GM21390 (cell line): Measurements from ENCODE around the gene GOLGA6D.
"Not testable (repeated sequence)": the region's sequence is repeated elsewhere in the genome, so short reads cannot be mapped to it uniquely, and the experiment has no call there.

ENCODE experiments used
- ATAC-seq: cut with Tn5 transposase; IDR thresholded peaks from one replicate; pipeline ENCODE4 v1.9.1; 2021; ENCODE audit not compliant: unreplicated experiment

Gene GOLGA6D

GRCh38 chr15:75275617-75276016 lies 7.0 kb upstream of the GOLGA6D start:
- ATAC-seq = not testable (repeated sequence)

- not testable (repeated sequence) for ATAC-seq
Observed at GRCh38 chr15:75278497-75278896, 4.1 kb upstream of the GOLGA6D start.

DNA sequence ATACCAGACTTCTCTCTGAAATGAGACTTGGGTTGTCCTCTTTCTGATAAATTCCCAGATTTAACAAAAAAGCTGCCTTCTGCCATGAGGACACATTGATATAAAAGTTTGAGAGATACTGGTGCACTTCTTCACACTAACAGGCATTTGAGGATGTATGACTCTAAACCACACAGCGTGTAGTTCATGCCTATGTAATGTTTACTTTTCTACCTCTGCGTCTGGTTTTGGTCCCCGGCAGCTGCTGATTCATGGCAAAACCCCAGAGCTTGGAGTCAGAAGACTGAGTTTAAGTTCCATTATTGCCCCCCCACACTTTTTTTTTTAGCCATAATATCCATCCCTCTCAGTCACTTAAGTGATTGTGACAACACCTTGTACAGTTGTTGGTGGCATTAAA lies 1.5 kb downstream of the GOLGA6D start:
- ATAC-seq = not testable (repeated sequence)

DNA sequence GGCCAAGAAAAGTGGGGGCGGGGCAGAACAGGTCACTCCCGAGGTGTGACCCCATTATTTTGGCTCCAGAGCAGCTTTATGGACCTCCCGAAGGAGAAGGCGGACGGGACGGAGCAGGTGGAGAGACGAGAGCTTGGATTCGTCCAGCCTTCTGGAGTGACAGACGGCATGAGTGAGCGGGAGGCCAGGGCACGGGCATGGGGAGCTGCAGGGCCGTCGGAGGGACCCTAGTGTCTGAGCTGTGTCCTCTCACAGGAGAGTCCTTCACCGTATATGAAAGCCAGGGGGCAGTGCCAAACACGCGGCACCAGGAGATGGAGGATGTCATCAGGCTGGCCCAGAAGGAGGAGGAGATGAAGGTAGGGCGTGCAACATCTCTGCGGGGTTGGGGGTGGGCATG lies 11.0 kb downstream of the GOLGA6D start:
- not testable (repeated sequence) for ATAC-seq

GRCh38 chr15:75298541-75299310 lies 16.1 kb downstream of the GOLGA6D start:
- ATAC-seq = not testable (repeated sequence)

DNA sequence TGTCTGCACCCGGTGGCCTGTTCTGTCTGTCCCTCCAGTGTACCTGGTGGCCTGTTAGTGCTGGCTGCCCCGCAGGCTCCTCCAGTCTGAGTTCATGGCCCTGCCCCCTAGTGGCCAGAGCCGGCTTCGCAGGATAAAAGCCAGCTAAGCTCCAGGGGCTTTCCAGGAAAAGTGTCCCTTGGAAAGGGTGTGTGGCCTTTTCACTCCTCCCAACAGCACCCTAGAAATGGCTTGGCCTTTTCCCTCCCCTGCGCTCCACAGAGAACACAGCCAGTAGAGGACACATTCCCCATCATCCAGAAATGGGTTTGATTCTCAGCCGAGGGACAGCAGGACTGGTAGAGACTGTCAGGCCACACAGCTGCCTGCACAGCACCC lies 16.7 kb downstream of the GOLGA6D start:
- not testable (repeated sequence) for ATAC-seq

DNA sequence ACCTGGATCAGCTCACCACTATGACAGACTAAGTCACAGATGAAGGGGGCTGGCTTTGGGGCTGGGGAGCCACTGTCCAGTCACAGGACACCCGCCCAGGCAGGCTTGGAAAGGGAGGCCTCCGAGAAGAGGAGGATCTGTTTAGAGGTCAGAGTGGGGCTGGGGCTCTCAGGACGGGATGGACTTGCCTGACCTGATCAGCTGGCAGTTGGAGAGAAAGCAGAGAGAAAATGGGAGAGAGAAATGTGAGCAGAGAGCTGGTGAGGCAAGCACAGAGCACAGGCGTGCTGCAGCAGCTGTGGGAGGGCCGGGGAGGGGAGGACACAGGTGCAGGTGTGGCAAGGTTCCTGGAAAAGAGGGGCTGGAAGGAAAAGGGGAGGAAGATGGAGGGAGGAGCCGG lies 17.4 kb downstream of the GOLGA6D start:
- not testable (repeated sequence) for ATAC-seq

DNA sequence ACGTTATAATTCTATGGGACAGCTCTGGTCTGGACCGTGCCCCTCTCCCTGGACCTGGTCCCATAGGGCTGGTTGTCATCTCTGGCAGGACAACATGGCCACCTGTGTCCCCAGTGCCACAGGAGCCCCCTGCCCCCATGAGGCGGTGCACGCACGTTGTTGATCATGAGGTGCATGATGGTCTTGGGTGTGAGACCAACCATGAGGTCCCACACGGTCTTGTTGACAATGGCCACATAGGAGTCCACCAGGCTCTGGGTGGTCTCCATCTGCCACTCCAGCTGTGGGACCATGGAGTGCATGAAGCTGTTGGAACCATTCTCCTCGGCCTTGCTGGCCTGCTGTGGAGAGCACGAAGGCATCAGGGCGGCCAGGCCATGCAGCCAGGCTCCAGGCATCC lies 19.7 kb downstream of the GOLGA6D start:
- ATAC-seq = no peak

- not testable (repeated sequence) for ATAC-seq
Observed at GRCh38 chr15:75302753-75303152, 20.1 kb downstream of the GOLGA6D start.

GRCh38 chr15:75306188-75306587 lies 23.6 kb downstream of the GOLGA6D start:
- ATAC-seq = no peak

GRCh38 chr15:75307778-75308390 lies 25.2 kb downstream of the GOLGA6D start:
- no peak for ATAC-seq

GRCh38 chr15:75309711-75310110 lies 27.1 kb downstream of the GOLGA6D start:
- ATAC-seq = no peak

GRCh38 chr15:75312548-75312947 lies 29.9 kb downstream of the GOLGA6D start:
- ATAC-seq = not testable (repeated sequence)

GRCh38 chr15:75313116-75313845 lies 30.6 kb downstream of the GOLGA6D start:
- no peak for ATAC-seq

GRCh38 chr15:75314552-75315290 lies 32.1 kb downstream of the GOLGA6D start:
- no peak for ATAC-seq

GRCh38 chr15:75319231-75319897 lies 36.7 kb downstream of the GOLGA6D start:
- ATAC-seq = not testable (repeated sequence)

- no peak for ATAC-seq
Observed at GRCh38 chr15:75321711-75322110, 39.1 kb downstream of the GOLGA6D start.

DNA sequence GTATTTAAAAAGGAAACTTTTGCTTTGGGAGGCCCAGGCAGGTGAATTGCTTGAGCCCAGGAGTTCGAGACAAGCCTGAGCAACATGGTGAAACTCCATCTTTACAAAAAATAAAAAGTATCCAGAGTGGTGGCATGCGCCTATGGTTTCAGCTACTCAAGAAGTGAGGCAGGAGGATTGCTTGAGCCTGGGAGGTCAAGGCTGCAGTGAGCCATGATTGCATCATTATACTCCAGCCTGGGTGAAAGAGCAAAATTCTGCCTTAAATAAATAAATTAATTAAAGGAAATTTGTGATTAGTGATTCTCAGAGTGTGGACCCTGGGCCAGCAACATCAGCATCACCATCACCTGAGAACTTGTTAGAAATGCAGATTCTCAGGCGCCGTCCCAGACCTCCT lies 43.3 kb downstream of the GOLGA6D start:
- no peak for ATAC-seq

DNA sequence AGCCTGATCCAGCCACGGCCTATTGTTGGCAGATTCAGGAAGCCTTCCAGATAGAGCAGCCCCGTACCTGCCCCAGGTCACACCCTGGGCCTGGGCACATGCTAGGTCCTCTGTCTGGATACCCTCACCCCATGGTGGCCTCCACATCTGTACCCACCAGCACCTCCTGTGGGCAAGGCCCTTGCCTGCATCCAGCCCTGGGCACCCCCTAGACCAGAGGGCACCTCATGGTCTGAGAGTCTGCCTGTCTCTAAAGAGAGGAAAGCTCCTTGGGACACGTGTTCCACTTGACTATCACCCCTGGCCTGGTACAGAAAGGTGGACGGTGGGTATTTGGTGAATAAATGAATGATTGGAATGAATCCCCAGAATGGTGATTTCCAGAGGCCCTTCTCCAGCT lies 44.4 kb downstream of the GOLGA6D start:
- no peak for ATAC-seq

DNA sequence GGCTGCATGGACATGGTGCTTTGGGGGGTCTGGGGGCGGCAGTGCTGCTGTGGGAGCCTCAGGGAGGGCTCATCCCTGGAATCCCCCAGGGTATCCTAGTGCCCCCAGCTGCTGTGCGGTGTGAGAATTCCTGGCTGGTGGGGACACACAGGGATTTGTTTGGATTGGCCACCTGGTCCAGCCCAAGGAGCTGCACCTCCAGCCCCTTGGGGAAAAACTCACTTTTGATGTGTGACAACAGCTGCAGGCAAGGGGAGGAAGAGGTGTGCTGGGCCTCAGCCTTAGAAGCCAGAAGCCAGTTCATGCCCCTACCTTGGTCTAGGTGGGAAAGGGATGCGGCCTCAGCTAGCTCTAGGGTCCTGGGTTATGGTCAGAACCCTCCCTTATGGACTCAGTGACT lies 44.9 kb downstream of the GOLGA6D start:
- no peak for ATAC-seq
